Hepatocyte (in vitro differentiated cells): ENCODE measurements around the gene CDK6. TPM values are rescaled to one million over a fixed set of nuclear protein-coding genes. Genes with fewer than 3 reads are reported as not detected.

Experiments
- DNase-seq: peaks from one replicate; pipeline ENCODE4 v3.0.0-alpha.2; 2016; ENCODE audit warnings: low spot score
- H2AFZ ChIP-seq: fragments of 200-600 bp; sonication (generic); 2 replicates; pipeline ENCODE4 v1.6.0; 2016; ENCODE audit warnings: antibody characterized with exemption, mild to moderate bottlenecking
- H3K27ac ChIP-seq: fragments of 200-600 bp; sonication (generic); 2 replicates; pipeline ENCODE4 v1.5.1; 2016; ENCODE audit warnings: mild to moderate bottlenecking
- H3K27me3 ChIP-seq: fragments of 200-600 bp; sonication (generic); 2 replicates; pipeline ENCODE4 v1.6.1; 2016
- H3K36me3 ChIP-seq: fragments of 200-600 bp; sonication (generic); replicated peaks from 2 replicates; pipeline ENCODE4 v1.5.1; 2016; ENCODE audit warnings: low read depth; ENCODE audit not compliant: insufficient read depth
- H3K4me1 ChIP-seq: fragments of 200-600 bp; sonication (generic); 2 replicates; pipeline ENCODE4 v1.5.1; 2016; ENCODE audit warnings: mild to moderate bottlenecking, moderate library complexity; ENCODE audit not compliant: insufficient read depth
- H3K4me2 ChIP-seq: fragments of 200-600 bp; sonication (generic); 2 replicates; pipeline ENCODE4 v1.6.0; 2016
- H3K4me3 ChIP-seq: fragments of 200-600 bp; sonication (generic); 2 replicates; pipeline ENCODE4 v1.5.1; 2016; ENCODE audit warnings: mild to moderate bottlenecking
- H3K79me2 ChIP-seq: fragments of 200-600 bp; sonication (generic); 2 replicates; pipeline ENCODE4 v1.6.0; 2017; ENCODE audit warnings: mild to moderate bottlenecking
- H3K9me2 ChIP-seq: fragments of 200-600 bp; sonication (generic); replicated peaks from 2 replicates; pipeline ENCODE4 v1.6.0; 2017; ENCODE audit warnings: mild to moderate bottlenecking; ENCODE audit not compliant: insufficient read depth
- H3K9me3 ChIP-seq: fragments of 200-600 bp; sonication (generic); 2 replicates; pipeline ENCODE4 v1.5.1; 2016; ENCODE audit warnings: low read depth, mild to moderate bottlenecking
- H4K20me1 ChIP-seq: fragments of 200-600 bp; sonication (generic); 2 replicates; pipeline ENCODE4 v1.6.0; 2016; ENCODE audit warnings: mild to moderate bottlenecking; ENCODE audit not compliant: insufficient read depth, poor library complexity, severe bottlenecking
- CTCF ChIP-seq: fragments of 200-600 bp; sonication (generic); IDR thresholded peaks from 2 replicates; pipeline ENCODE4 v1.5.1; 2016; ENCODE audit warnings: antibody characterized with exemption, mild to moderate bottlenecking; ENCODE audit not compliant: poor library complexity
- EZH2 ChIP-seq: fragments of 200-600 bp; sonication (generic); IDR thresholded peaks from 2 replicates; pipeline ENCODE4 v1.6.1; 2016; ENCODE audit warnings: antibody characterized with exemption, mild to moderate bottlenecking, borderline replicate concordance
- EZH2phosphoT487 ChIP-seq: fragments of 200-600 bp; sonication (generic); IDR thresholded peaks from one replicate; pipeline ENCODE4 v1.6.1; 2018; ENCODE audit warnings: antibody characterized with exemption, mild to moderate bottlenecking, low read depth, moderate library complexity; ENCODE audit not compliant: unreplicated experiment, severe bottlenecking
- WGBS: methylation state at CpG from one replicate; pipeline ENCODE4 v1.1.6; 2016; ENCODE audit warnings: low lambda C conversion rate; ENCODE audit errors: missing lambda C conversion rate; 5-methylcytosine and 5-hydroxymethylcytosine counted together
- polyA plus RNA-seq: library from polyadenylated mRNA; unstranded; fragments of >200 nt; fragmentation: Nextera tagmentation; extraction: Ambion mirVana; gene quantifications from 2 replicates; pipeline ENCODE4 v1.2.1, GENCODE V29; 2016
- total RNA-seq: library from RNA; depleted of rRNA; stranded (reverse); fragments of >200 nt; gene quantifications from 2 replicates; pipeline ENCODE4 v1.2.3, GENCODE V29; 2014

The CDK6 gene
- total and polyA plus RNA-seq, 2 experiments from 2014 or later = 18.7 to 64.5 TPM

DNA sequence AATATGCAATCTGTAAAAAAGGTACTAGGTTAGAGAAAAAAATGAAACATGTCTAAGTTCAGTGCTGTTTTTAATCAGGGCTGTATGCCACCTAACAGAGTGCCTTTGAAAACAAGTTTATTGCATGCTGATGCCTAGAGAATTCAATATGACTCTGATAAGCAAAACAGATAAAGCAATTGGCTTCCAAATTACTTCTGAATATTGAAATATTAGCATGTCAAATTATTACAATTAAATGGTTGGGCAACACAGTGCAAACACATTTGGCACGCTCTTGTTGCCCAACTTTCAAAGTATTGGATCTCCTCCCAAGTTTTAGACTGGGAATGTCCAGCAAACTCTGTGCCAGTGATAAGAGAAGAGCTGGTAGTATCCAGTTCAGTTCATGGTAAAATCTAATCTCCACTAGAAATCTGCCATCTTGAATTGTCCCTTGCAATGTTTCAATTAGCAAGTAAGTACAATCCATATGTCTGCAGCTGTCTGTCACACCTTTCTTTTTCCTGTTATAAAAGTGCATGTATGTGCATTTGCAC lies 181.0 kb downstream of the CDK6 start:
- TF ChIP-seq CTCF (no peak), EZH2 (no peak), EZH2phosphoT487 (no peak)
- no peak overlapping the region for H3K4me2 ChIP-seq
- H3K4me1 ChIP-seq = peaks cover 8% of the 10 kb centered on the region
- no peaks in the 10 kb centered on the region for H3K9me2 ChIP-seq
- no peaks in the 10 kb centered on the region for H3K27me3 ChIP-seq
- whole genome bisulfite sequencing = 95% methylated on average over 1 of the region's 1 CpG
- H2AFZ ChIP-seq = no peak overlapping the region
- no peaks in the 10 kb centered on the region for H3K36me3 ChIP-seq
- H3K27ac ChIP-seq = no peak overlapping the region
- H3K9me3 ChIP-seq = no peaks in the 10 kb centered on the region
- no peaks in the 10 kb centered on the region for H4K20me1 ChIP-seq
- no peak for DNase-seq
- no peak overlapping the region for H3K4me3 ChIP-seq
- peaks cover 52% of the 10 kb centered on the region for H3K79me2 ChIP-seq

- peak overlapping the region; percentile 81 for H3K27ac ChIP-seq
- H3K4me1 ChIP-seq = peaks cover 11% of the 10 kb centered on the region
- H3K27me3 ChIP-seq = no peaks in the 10 kb centered on the region
- DNase-seq = no peak
- no peak overlapping the region for H3K4me3 ChIP-seq
- no peaks in the 10 kb centered on the region for H3K9me3 ChIP-seq
- H3K36me3 ChIP-seq = no peaks in the 10 kb centered on the region
- no peaks in the 10 kb centered on the region for H4K20me1 ChIP-seq
- WGBS = 52% methylated on average over 4 of the region's 4 CpGs
- peaks cover 45% of the 10 kb centered on the region for H3K79me2 ChIP-seq
- no peak overlapping the region for H2AFZ ChIP-seq
- TF ChIP-seq EZH2phosphoT487 (no peak), CTCF (no peak), EZH2 (no peak)
- H3K4me2 ChIP-seq = peak overlapping the region; percentile 23
- no peaks in the 10 kb centered on the region for H3K9me2 ChIP-seq
These were observed 183.2 kb downstream of the CDK6 start for GRCh38 chr7:92653136-92653535.

DNA sequence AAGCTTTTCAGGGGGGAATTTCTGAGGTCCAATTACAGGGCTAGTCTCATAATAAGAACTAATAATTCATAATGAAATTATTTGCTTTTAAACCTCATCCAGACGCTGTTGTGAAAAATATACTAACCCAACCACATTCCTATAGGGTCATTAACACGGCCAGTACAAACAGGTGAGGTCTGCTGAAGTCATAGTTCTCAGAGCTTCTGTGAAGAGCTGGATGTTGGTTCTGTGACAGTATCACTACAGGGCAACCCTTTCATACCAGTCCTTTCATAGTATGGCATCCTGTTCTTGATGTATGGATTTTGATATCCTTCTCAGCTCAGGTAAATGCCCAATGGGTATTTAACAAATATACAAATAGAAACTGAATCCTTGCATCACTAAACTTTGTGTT lies 183.8 kb downstream of the CDK6 start:
- peak; percentile 27 for DNase-seq
- H3K27me3 ChIP-seq = no peaks in the 10 kb centered on the region
- H3K4me3 ChIP-seq = no peak overlapping the region
- no peaks in the 10 kb centered on the region for H3K9me2 ChIP-seq
- 30% methylated on average over 2 of the region's 2 CpGs for WGBS
- no peaks in the 10 kb centered on the region for H3K36me3 ChIP-seq
- H3K27ac ChIP-seq = peak overlapping the region; percentile 81
- H3K4me1 ChIP-seq = peaks cover 13% of the 10 kb centered on the region
- peaks cover 40% of the 10 kb centered on the region for H3K79me2 ChIP-seq
- no peak overlapping the region for H2AFZ ChIP-seq
- no peaks in the 10 kb centered on the region for H4K20me1 ChIP-seq
- no peaks in the 10 kb centered on the region for H3K9me3 ChIP-seq
- H3K4me2 ChIP-seq = peak overlapping the region; percentile 23
- TF ChIP-seq EZH2phosphoT487 = no peak
- TF ChIP-seq CTCF = no peak
- TF ChIP-seq EZH2 = no peak
